Smooth muscle cell of the brain vasculature (primary cell): ENCODE results near the gene PHF2.

ENCODE experiments used
- DNase-seq: peaks from one replicate; pipeline ENCODE4 v3.0.0-alpha.2; 2012; ENCODE audit warnings: low read depth, low spot score

Gene PHF2

DNA sequence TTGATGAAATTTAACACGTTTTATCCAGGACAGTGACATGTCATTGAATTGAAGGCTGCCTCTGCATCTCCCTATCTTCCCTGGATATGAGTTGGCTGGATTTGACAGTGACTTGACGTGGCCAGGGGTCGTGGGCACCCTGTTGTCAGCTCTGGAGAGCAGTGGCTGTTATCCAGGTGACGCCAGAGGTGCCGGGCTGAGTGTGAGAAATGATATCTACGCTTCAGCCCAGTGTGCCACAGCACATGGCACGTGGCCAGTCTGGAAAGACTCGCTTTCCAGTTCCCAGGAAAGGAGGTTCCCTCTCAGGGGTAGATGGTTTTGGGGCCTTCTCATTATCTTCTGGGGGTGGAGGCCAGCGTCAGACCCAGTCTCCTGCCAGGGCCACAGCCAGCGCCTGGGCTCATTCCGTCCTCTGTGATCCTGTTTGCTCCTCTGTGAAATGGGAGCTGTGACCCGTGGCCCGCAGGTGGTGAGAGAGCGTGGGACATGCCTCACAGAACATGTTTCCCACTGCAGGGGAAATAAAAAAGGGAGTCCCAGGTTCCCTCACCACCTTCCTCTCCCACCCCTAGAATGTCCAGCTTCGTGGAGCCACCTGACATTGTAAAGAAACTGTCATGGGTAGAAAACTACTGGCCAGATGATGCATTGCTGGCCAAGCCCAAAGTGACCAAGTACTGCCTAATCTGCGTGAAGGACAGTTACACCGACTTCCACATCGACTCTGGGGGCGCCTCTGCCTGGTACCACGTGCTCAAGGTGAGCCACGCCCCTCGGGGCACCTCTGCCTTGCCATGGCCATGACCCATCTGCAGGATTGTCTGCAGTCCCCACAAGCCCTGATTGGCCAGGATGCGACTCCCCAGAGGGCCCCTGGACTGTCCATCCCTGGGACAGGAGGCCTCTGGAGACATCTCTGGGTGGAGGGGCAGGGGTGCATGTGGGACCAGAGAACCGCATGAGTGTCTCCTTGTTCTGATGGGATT lies 76.5 kb downstream of the PHF2 start:
- no peak for DNase-seq

DNA sequence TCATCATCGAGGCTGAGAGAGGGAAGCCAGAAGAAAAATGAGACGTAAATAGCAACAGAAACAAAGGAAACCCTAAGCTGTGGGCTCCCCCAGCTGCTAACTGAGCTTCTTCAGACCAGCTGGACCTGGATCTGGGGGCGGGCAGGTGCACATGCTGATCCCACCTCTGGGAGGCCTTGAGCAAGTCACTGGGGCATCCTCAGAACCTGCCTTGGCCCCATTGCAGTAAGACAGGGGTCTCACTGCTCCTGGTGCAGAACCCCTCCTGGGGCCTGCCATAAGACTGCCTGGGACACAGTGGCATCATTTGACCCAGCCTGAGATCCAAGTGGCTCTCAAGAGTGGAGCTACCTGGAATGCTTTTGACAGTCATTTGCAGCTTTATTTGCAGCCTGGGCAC lies 77.4 kb downstream of the PHF2 start:
- no peak for DNase-seq

DNA sequence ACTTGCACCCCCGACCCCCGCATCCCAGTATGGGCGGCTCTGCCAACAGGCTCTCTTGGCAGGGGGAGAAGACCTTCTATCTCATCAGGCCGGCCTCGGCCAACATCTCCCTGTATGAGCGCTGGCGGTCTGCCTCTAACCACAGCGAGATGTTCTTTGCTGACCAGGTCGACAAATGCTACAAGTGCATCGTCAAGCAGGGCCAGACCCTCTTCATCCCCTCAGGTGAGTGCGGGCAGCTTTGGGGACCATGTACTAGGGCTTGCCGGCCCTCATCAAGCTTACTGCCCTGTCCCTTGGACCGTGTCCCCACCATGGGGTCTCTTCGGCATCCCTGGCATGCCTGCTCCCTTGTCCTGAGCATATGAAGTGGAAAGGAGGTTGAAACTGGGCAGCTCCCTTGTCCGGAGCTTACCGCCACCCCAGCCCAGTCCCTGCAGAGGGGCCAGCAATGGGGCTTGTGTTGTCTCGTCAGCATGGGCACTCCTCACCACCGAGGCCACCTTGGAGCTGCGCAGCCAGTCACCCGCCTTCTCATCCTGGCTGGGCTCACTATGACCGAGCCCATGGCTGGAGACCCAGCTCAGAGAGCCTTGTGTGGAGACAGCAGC lies 78.1 kb downstream of the PHF2 start:
- no peak for DNase-seq

DNA sequence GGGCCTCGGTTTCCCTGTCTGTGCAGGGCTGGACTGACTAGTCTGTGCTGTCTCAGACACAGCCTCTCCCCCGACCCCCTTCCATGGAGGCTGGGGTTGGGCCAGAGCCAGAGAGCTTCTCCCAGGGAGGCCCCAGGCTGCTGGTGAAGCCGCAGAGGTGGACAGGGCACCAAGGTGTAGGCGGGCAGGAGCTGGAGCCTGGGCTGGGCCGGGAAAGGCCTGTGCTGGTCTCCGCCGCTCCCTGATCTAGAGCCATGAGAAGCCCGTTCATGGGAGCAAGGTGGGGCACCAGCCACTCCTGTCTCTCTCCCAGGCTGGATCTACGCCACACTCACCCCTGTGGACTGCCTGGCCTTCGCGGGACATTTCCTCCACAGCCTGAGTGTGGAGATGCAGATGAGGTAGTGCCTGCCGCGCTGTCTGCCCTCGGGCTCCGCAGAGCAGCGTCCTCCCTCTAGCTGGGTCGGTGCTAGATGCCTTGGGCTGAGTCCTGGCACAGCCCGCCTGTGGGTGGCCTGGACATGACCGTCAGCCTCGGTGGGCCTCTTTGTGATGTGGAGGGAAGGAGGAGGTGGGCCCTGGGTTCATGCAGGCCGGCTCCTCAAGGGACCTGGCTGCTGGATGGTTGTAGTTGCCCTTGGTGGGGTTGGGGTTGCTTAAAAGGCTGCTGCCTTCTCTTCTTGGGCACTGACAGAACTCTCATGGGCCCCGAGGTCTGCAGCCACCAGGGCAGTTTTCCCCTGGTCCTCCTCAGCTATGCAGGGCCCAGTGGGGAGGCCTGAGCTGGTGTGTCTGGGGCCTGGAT lies 79.4 kb downstream of the PHF2 start:
- DNase-seq: no peak

DNA sequence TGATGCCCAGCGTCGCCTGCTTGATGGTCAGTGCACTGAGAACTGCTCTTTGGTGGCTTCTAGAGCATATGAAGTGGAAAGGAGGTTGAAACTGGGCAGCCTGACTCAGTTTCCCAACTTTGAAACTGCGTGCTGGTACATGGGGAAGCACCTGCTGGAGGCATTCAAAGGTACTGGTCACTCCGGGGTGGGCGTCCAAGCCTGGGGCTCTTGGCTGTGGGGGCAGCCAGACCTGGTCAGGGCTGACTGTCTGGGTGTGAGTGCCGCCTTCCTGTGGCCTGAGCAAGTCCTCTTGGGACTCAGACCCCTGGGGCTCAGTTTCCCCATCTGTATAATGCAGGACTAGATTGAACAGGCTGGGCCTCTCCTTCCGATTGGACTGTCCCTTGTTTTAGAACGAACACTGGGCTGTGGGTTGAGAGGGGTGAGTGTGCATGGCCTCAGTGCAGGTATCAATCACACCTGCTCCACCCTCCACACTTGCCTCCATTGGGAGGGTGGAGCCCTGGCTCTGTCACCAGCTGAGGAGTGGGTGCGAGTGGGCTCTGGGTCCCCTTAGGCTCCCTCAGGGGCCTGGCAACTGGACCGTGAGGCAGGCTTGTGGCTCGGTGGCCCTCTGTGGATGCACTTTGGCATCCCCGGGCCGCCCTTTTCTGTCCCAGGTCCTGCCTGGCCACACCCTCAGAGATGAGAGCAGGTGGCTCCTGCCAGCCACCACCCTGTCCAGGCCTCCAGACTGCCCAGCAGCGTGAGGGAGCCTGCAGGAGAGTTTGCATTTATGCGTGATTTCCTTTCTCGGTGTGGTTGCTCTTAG lies 80.2 kb downstream of the PHF2 start:
- no peak for DNase-seq

DNA sequence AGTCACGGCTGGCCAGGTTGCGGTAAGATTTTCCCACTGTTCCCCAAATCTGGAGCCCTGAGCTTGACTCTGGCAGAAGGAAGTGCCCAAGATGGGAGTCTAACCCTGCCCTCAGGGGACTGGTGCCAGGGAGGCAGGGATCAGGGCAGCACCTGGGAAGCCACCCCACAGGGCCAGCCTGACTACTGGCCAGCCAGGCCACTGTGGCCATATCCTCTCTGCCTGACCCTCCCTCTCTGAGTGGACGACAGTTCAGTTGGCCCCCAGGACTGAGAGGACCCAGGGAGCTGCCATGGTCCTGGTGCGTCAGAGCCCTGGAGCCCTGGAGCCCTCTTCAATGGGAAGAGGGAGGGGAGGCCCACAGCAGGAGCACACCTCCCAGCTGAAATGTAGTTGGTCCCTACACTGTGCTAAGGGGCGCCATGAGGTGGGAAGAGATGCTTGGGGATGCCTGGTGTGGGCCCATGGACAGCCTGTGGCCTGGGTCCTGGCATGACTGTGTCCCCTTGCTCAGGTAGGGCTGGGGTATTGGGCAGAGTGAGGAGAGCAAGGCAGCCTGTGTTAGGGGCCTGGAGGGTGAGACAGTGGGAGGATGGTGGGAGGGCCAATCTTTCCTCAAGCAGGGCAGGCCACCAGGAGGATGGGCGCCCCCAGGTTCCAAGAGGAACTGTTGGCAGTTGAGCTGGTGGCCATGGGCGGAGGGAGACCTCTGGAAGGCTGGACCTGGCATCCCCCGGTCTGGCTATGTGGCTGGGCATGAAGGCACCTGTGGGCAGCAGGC lies 81.1 kb downstream of the PHF2 start:
- DNase-seq: no peak

DNA sequence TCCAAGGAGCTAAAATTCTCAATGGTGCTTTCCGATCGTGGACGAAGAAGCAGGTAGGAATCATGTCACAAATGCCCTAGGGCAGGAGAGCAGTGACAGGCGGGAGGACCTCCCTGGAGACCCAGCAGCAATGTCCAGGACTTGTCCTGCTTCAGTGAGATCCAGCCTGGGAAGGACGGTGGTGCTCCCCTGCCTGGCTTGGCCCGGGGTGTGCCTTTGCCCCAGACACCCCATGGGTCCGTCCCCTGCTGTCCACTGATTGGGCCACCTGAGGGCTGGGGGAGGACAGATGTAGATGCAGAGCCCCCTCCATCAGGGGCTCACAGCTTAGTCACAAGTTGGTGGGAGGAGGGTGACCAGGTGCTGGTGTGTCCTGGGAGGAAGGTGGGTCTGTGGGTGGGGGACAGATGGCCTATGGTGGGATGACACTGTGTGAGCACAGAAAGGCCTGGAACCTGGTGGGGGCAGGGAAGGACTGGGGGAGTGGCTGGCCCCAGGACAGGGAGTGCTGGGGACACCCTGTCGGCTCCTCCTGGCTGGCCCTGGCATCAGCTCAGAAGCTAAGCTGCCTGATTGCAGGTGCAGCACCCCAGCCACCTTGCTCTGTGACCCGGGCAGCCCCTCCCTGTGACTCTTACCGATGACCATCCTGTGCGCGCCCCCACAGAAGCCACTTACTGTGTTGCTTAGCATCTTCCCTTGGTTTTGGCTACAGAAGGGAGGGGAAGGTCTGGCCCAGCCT lies 82.0 kb downstream of the PHF2 start:
- DNase-seq: no peak

DNA sequence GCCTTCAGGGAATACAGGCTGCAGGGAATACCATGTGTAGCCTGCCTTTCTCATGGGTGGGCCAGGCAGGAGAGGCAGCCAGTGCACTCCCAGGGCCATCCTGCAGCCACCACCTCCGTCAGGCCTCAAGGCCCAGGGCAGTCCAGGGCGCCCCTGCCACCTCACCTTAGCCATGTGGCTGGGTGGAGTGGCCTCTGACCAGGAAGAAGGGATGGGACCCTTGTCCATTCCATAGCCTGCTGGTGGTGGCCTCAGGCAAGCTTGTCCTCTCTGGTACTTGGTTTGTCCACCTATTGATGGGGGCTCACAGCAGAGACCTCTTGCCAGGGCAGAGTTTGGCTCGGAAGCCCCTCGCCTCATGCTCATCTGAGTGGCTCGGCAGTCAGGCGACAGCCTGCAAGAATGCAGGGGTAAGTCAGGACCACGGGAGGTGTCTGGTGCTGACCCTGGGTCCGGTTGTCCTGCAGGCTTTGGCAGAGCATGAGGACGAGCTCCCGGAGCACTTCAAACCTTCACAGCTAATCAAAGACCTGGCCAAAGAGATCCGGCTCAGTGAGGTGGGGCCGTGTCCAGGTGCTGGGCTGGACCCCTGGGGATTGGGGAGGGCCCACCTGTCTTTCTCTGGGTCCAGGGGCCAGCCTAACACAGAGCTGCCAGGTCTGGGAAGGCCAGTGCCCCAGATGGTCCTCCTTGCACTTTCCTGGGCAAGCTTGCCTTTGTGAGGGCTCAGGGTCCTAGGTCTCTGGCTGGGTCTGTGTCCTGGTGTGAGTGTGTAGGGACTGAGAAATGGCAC lies 82.9 kb downstream of the PHF2 start:
- DNase-seq: no peak

DNA sequence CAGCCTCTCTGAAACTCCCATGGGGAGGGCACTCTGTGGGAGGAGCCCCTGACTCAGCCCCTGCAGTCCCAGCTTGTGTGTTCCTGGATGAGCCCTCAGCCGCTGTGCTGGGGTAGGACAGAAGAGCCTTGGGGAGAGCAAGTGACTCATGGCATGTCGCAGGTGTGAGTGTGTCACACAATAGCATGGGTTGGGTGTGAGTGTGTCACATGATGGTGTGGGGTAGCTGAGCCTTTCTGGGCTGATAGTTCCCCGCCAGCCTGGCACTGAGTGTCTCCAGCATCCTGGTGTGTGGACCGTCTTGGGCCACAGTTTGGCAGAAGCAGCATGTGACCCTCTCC lies 83.4 kb downstream of the PHF2 start:
- DNase-seq: no peak

DNA sequence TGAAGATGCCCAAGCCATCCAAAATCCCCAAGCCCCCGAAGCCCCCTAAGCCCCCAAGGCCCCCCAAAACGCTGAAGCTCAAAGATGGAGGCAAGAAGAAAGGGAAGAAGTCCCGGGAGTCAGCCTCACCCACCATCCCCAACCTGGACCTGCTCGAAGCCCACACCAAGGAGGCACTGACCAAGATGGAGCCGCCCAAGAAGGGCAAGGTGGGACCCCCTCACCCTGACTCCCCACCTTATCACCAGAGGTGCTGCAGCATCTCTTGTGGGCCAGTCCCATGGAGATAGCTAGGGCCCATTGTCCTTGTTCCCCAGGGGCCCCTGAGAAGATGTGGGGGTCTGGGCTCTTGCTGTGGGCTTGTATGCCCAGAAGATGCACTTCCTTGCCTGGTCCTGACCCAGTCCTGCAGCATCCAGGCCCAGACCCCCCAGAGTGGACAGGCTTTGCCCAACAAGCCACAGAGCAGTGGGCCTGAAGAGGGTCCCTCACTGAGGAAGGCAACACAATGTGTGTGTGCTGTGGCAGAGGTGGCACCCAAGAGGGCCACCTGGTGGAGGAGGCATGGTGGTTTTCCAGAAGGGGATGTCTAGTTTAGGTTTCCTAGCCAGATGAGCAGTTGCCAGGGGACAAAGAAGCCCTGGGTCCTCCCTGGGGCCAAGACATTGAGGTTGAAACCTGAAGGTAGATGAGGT lies 84.1 kb downstream of the PHF2 start:
- DNase-seq: no peak

DNA sequence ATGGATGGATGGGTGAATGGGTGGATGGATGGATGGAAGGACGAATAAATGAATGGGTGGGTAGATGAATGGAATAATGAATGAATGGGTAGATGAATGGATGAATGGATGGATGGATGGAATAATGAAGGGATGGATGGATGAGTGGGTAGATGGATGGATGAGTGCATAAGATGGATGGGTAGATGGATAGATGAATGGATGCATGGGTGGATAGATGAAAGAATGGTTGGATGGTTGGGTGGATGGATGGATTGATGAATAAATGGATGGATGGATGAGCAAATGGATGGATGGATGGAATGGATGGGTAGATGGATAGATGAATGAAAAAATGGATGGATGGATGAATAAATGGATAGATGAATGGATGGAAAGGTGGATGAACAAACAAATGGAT lies 85.2 kb downstream of the PHF2 start:
- no peak for DNase-seq

DNA sequence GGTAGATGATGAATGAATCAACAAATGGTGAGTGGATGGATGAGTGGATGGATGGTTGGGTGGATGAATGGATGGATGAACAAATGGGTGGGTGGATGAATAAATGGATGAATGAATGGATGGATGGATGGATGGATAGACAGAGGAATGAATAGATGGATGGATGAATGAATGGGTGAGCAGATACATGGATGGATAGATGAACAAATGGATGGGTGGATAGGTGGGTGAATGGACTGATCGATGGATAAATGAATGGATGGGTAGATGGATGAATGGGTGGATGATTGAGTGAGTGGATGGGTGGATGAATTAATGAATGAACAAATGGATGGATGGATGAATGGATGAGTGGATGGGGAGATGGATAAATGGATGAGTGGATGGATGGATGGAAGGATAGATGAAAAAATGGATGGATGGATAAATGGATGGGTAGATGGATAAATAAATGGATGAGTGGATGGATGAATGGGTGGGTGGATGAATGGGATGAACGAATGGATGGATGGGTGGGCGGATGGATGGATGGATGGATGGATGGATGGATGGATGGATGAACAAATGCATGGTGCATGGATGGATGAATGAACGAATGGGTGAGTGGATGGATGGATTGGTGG lies 85.7 kb downstream of the PHF2 start:
- no peak for DNase-seq

DNA sequence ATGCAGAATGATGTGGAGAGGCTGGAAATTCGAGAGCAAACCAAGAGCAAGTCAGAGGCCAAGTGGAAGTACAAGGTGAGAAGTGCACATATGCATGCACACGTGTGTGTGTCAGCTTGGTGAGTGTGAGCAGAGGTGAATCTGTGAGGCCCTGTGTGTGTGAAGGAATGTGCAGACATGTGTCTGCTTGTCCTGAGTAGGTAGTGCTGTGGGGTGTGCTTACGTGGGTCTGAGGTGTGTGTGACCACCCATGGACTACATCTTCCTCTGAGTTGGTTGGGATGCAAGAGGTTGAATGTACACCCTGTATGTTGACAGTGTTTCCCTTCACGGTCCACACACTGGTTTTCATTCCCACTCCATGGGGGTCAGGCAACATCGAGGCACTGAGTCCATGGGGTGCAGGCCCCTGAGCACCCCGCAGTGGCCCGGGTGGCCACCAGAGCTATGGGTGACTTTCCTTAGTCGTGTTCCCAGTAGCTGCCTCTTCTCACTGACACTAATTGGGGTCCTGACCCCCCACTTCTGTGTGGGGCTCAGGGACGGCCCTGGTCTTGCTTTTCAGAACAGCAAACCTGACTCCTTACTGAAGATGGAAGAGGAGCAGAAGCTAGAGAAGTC lies 86.7 kb downstream of the PHF2 start:
- no peak for DNase-seq

DNA sequence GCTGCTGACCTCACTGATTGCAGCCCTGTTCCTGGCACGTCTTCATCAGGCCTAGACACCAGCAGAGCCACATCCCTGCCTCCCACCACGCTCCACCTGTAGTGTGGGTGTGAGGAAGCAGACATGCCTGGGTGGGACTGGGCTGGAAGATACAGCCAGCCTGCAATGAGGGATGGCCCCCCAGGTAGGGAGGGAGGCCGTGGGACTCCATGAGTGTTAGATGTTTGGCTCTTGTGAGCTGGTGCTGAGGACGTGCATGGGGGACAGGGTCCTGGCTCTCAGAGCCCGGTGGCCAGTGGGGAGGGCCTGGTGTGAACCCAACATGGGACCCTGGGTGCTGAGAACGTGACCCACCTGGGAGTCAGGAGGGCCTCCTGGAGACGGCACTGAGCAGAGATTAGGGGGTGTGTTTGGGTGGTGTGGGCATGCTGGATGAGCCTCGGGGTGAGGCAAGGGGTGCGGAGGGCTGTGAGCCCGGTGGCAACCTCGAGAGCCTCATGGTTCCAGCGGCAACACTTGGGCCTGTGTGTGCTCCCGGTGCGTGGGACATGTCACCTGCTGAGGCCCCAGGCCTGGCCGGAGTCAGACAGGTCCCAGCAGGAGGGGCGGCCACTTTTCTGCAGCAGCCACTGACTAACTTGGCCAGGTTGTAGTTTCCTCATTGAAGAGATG lies 87.6 kb downstream of the PHF2 start:
- DNase-seq: no peak

DNA sequence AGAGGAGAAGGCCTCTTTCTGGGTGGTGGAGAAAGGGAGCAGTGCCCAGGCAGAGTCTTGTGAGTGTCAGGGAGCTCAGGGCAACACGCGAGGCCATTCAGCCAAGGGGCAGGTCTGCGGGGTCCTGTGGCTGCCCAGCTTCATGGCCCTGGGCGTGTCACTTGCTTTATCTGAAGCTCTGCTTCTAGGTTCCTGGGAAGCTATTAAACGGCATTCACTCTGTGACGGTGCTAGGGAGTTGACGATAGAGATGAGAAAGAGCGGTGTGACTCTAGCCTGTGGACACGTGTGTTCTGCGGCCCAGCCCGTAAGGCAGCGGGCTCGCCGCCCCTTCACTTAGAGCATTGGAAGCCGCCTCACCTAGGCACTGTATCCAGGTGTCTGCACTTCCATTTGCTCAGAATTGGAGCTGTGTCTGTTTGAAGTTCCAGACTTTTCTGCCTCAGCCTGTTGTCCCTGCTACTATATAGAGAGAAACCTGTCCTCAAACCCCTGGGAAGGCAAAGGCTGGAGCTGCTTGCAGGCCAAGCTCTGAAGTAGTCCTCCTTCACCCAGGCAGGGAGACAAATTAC lies 88.3 kb downstream of the PHF2 start:
- DNase-seq: no peak

DNA sequence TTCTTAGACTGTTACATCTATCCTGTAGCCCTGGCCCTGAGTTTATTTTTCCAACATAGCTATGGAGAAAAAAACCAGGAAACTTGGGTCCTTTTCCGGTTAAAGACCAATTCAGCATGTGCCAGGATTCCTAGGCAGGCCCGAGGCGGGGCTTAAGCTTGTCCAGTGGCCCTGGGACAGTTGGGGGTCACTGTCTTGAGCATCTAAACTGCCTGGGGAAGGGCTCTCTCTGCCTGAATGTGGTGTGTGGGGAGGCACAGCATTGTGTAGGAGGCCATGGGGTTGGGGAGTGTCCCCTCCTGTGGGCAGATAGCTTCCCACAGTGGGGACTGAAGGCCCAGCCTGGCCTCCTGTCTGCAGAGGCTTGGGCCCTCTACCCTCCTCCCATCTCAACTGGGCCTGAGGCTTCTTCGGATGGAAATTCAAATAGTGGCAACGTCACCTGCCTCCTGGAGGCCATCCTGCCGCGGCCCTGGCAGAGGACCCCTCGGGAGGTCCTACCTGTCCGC lies 88.8 kb downstream of the PHF2 start:
- DNase-seq: no peak
